ENCODE results near the gene BRD4. TPM values are rescaled to one million over a fixed set of nuclear protein-coding genes. Genes with fewer than 3 reads are reported as not detected.

Gene BRD4
- total and polyA plus RNA-seq, 2 experiments from 2014 or later, result 63.8 to 115 TPM

DNA sequence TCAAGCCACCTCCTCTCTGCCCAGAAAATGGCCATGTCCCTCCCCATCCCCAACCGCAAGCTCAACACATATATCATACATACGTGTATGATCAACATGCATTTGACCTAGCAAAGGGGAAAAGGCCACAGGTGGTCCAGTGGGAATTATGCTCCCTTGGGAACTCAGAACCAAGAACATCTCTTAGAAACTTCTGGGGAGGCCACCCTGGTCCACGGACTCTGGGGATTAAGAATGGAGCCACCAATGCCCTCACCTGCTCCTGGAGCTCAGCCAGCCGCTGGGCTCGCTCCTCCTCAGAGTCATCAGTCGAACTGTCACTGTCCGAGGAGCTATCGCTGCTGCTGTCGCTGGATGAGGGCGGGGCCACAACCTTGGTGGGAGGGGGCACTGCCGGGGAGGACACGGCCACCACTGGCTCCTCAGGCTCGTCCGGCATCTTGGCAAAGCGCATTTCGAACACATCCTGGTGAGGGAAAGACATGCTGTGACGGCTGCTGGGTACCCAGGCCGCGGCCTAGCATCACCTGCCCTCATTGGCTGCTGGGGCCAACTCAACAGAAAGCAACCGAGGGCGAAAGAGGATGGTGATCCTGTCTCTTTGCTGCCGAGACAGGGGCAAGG is 75.5 kb downstream of the BRD4 start (continued):
- TF ChIP-seq, protein P1, sequence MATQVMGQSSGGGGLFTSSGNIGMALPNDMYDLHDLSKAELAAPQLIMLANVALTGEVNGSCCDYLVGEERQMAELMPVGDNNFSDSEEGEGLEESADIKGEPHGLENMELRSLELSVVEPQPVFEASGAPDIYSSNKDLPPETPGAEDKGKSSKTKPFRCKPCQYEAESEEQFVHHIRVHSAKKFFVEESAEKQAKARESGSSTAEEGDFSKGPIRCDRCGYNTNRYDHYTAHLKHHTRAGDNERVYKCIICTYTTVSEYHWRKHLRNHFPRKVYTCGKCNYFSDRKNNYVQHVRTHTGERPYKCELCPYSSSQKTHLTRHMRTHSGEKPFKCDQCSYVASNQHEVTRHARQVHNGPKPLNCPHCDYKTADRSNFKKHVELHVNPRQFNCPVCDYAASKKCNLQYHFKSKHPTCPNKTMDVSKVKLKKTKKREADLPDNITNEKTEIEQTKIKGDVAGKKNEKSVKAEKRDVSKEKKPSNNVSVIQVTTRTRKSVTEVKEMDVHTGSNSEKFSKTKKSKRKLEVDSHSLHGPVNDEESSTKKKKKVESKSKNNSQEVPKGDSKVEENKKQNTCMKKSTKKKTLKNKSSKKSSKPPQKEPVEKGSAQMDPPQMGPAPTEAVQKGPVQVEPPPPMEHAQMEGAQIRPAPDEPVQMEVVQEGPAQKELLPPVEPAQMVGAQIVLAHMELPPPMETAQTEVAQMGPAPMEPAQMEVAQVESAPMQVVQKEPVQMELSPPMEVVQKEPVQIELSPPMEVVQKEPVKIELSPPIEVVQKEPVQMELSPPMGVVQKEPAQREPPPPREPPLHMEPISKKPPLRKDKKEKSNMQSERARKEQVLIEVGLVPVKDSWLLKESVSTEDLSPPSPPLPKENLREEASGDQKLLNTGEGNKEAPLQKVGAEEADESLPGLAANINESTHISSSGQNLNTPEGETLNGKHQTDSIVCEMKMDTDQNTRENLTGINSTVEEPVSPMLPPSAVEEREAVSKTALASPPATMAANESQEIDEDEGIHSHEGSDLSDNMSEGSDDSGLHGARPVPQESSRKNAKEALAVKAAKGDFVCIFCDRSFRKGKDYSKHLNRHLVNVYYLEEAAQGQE (IDR thresholded peaks at IDR 0.05; ENCODE audit: unreplicated experiment), result no peak
- no peak for TF ChIP-seq NANOG (IDR thresholded peaks at IDR 0.05; ENCODE audit: borderline replicate concordance)
- TF ChIP-seq ZNF114 (CRISPR knock-in tag; IDR thresholded peaks at IDR 0.05), result no peak
- no peak for TF ChIP-seq JUNB (IDR thresholded peaks at IDR 0.05; ENCODE audit: unreplicated experiment)

DNA sequence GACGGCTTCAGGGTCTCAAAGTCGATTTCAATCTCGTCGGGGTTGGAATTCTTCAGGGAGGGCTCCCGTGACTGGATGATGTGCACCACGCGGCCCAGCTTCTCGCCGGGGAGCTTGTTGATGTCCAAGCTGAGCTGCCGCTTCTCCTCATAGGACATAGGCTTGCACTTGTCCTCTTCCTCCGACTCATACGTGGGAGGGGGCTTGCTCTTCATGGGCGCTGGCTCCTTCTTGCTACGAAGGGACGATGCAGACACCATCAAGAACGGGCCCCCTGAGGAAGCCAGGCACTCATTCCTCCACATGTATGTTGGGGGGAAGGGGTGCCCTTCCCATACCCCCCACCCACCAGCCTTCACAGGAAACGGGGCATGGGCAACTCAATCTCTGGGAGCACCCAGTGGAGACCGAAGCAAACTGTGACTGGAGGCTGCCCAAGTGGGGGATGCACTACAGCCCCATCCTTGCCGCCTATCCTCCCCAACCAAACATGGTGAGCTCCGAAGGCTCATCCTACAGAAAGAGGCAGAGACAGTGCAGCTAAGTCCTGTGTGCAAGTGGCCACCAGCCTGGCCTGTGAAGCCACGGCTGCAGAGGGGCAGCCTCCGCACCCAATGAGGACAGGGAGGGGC is 76.9 kb downstream of the BRD4 start:
- Histone ChIP-seq H3K79me2 (replicated peaks; ENCODE audit: insufficient read depth) (peaks cover 25% of the 10 kb centered on the region), H3F3A (replicated peaks; ENCODE audit: low read depth) (peaks cover 10% of the 10 kb centered on the region), H3K27ac (ENCODE audit: low read depth) (no peak overlapping the region), H3K4me2 (no peak overlapping the region), H3K4me1 (ENCODE audit: insufficient read depth) (peaks cover 6% of the 10 kb centered on the region), H4K20me1 (replicated peaks; ENCODE audit: insufficient read depth) (peaks cover 39% of the 10 kb centered on the region), H2AFZ (no peak overlapping the region), H3K36me3 (ENCODE audit: insufficient read depth) (peaks cover 46% of the 10 kb centered on the region), H3K27me3 (ENCODE audit: insufficient read depth) (no peaks in the 10 kb centered on the region), H3K4me3 (no peak overlapping the region), H3K9me2 (ENCODE audit: insufficient read depth) (no peaks in the 10 kb centered on the region)
- Mint-ChIP-seq H3K4me1 (peaks cover 18% of the 10 kb centered on the region), H3K9me3 (peaks cover 2% of the 10 kb centered on the region; the same call in 2 of the 3 replicates), H3K27ac (no peak overlapping the region), H3K4me3 (no peak overlapping the region; the same call in 2 of the 3 replicates), H3K36me3 (ENCODE audit: low read depth) (peaks cover 82% of the 10 kb centered on the region), H3K27me3 (ENCODE audit: insufficient read depth, low read depth, poor library complexity) (peaks cover 16% of the 10 kb centered on the region)
- TF ChIP-seq, protein P1 (IDR thresholded peaks at IDR 0.05; ENCODE audit: unreplicated experiment), result no peak
- no peak for TF ChIP-seq STAT1 (IDR thresholded peaks at IDR 0.05; ENCODE audit: unreplicated experiment)
- no peak for TF ChIP-seq JUNB (IDR thresholded peaks at IDR 0.05; ENCODE audit: unreplicated experiment)
- TF ChIP-seq ZNF114 (CRISPR knock-in tag; IDR thresholded peaks at IDR 0.05), result no peak
- TF ChIP-seq EZH2phosphoT487 (IDR thresholded peaks at IDR 0.05; ENCODE audit: unreplicated experiment), result no peak
- no peak for TF ChIP-seq POLR2AphosphoS5 (IDR thresholded peaks at IDR 0.05; ENCODE audit: low read depth)
- no peak for TF ChIP-seq EZH2 (IDR thresholded peaks at IDR 0.05; ENCODE audit: low read depth, unreplicated experiment)
- TF ChIP-seq, protein P2, sequence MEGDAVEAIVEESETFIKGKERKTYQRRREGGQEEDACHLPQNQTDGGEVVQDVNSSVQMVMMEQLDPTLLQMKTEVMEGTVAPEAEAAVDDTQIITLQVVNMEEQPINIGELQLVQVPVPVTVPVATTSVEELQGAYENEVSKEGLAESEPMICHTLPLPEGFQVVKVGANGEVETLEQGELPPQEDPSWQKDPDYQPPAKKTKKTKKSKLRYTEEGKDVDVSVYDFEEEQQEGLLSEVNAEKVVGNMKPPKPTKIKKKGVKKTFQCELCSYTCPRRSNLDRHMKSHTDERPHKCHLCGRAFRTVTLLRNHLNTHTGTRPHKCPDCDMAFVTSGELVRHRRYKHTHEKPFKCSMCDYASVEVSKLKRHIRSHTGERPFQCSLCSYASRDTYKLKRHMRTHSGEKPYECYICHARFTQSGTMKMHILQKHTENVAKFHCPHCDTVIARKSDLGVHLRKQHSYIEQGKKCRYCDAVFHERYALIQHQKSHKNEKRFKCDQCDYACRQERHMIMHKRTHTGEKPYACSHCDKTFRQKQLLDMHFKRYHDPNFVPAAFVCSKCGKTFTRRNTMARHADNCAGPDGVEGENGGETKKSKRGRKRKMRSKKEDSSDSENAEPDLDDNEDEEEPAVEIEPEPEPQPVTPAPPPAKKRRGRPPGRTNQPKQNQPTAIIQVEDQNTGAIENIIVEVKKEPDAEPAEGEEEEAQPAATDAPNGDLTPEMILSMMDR (conservative IDR thresholded peaks at IDR 0.05; ENCODE audit: low read depth in 2 of 2), result no peak
- TF ChIP-seq, protein P3, sequence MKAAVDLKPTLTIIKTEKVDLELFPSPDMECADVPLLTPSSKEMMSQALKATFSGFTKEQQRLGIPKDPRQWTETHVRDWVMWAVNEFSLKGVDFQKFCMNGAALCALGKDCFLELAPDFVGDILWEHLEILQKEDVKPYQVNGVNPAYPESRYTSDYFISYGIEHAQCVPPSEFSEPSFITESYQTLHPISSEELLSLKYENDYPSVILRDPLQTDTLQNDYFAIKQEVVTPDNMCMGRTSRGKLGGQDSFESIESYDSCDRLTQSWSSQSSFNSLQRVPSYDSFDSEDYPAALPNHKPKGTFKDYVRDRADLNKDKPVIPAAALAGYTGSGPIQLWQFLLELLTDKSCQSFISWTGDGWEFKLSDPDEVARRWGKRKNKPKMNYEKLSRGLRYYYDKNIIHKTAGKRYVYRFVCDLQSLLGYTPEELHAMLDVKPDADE (IDR thresholded peaks at IDR 0.05), result no peak
- ATAC-seq (no peak), DNase-seq (ENCODE audit: low spot score) (no peak)
